Prostate gland (tissue), 2 donors: ENCODE results near the gene SERPINC1.

ENCODE experiments used
- CTCF ChIP-seq, 4 experiments: fragments of 200-600 bp in 2 of 4; fragments of 450-650 bp in 2 of 4; sonication (generic) in 2 of 4; IDR thresholded peaks; 1 replicate in 3 of 4; 2 replicates in 1 of 4; pipeline ENCODE4 v1.5.1; 2016 to 2019; ENCODE audit warnings: antibody characterized with exemption in 4 of 4, mild to moderate bottlenecking in 2 of 4, moderate library complexity in 2 of 4
- POLR2A ChIP-seq: fragments of 450-650 bp; IDR thresholded peaks from one replicate; pipeline ENCODE4 v1.6.1; 2016; ENCODE audit warnings: antibody characterized with exemption, mild to moderate bottlenecking

- TF ChIP-seq CTCF (IDR thresholded peaks at IDR 0.05) (no peak), POLR2A (no peak)
Measured at GRCh38 chr1:173865468-173866164, 51.5 kb downstream of the SERPINC1 start.
